Measurements from ENCODE around the gene PELI3.
"Not testable (repeated sequence)": the region's sequence is repeated elsewhere in the genome, so short reads cannot be mapped to it uniquely, and the experiment has no call there.

Gene PELI3

GRCh38 chr11:66448523-66448922 is 18.2 kb upstream of the PELI3 start:
- no peak for DNase-seq

GRCh38 chr11:66450560-66450959 is 16.1 kb upstream of the PELI3 start:
- DNase-seq, result no peak

GRCh38 chr11:66451663-66452062 is 15.0 kb upstream of the PELI3 start:
- DNase-seq, result no peak

GRCh38 chr11:66454247-66454646 is 12.5 kb upstream of the PELI3 start:
- DNase-seq, result no peak

GRCh38 chr11:66454828-66455227 is 11.9 kb upstream of the PELI3 start:
- DNase-seq, result no peak

GRCh38 chr11:66457826-66458225 is 8.9 kb upstream of the PELI3 start:
- DNase-seq, result no peak

GRCh38 chr11:66459138-66459778 is 7.4 kb upstream of the PELI3 start:
- no peak for DNase-seq

GRCh38 chr11:66462010-66462409 is 4.7 kb upstream of the PELI3 start:
- no peak for DNase-seq

GRCh38 chr11:66462911-66463310 is 3.8 kb upstream of the PELI3 start:
- no peak for DNase-seq

GRCh38 chr11:66464116-66464515 is 2.6 kb upstream of the PELI3 start:
- DNase-seq, result not testable (repeated sequence)

- DNase-seq, result no peak
Measured at GRCh38 chr11:66464916-66465315, 1.8 kb upstream of the PELI3 start.

GRCh38 chr11:66465373-66466224 is 1.1 kb upstream of the PELI3 start:
- no peak for DNase-seq

GRCh38 chr11:66467034-66467659 is 442 bp downstream of the PELI3 start:
- DNase-seq, result no peak

GRCh38 chr11:66467756-66468155 is 1.1 kb downstream of the PELI3 start:
- DNase-seq, result no peak

- DNase-seq, result no peak
Measured at GRCh38 chr11:66468691-66469090, 2.0 kb downstream of the PELI3 start.

- no peak for DNase-seq
Measured at GRCh38 chr11:66469441-66469840, 2.7 kb downstream of the PELI3 start.

GRCh38 chr11:66470015-66470414 is 3.3 kb downstream of the PELI3 start:
- no peak for DNase-seq

GRCh38 chr11:66471142-66471541 is 4.4 kb downstream of the PELI3 start:
- DNase-seq, result no peak

GRCh38 chr11:66472054-66472453 is 5.3 kb downstream of the PELI3 start:
- DNase-seq, result no peak

- DNase-seq, result no peak
Measured at GRCh38 chr11:66473167-66473566, 6.5 kb downstream of the PELI3 start.

- no peak for DNase-seq
Measured at GRCh38 chr11:66473608-66474515, 7.2 kb downstream of the PELI3 start.

- DNase-seq, result no peak
Measured at GRCh38 chr11:66475349-66476172, 8.9 kb downstream of the PELI3 start.

Measured in activated T-cell treated with anti-CD3 and anti-CD28 coated beads for 4 hours (primary cell).